Measurements from ENCODE around the gene EXT2. TPM values are rescaled to one million over a fixed set of nuclear protein-coding genes. Genes with fewer than 3 reads are reported as not detected.
A peak's percentile ranks its signal among the peaks of the same experiment; 100 is the strongest.

Gene EXT2
- total and polyA plus RNA-seq, 2 donors (not counting 1 experiment from before 2014, with no cell fraction given): 114 to 177 TPM

DNA sequence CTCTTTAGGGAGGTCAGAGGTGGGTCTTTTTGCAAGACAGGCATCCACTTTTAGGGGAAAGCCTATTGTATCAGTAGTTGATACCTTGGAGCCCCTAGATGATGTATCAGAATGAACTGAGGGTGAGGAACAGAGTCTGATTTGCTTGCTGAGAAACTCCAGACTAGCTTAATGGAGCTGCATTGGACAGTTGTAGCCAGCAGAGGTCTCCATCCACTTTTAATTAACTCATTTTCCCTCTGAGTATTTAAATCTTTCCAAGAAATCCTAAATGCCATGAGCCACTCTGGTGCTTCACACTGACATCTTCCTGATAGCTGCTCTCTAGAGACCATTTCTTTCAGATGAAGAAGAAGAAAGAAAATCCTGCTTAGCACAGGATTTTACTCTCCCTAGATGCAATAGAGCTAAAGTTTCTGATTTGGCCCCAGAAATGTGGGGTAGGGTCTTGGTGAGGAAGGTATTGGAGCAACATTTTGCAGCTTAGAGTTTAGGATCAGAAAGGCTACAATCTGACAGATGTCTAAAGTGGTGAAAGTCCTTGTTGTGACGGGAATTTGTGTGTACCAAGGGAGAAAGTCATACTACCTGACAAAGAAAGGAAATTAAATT, 38.0 kb downstream of the EXT2 start:
- Histone ChIP-seq H2AFZ (ENCODE audit: low read length) (no peak overlapping the region), H3K27me3 (ENCODE audit: control insufficient read depth, insufficient read depth, low read length) (no peaks in the 10 kb centered on the region)
- DNase-seq (ENCODE audit: low read depth in 2 of 2): peak; percentile 33 to 62

DNA sequence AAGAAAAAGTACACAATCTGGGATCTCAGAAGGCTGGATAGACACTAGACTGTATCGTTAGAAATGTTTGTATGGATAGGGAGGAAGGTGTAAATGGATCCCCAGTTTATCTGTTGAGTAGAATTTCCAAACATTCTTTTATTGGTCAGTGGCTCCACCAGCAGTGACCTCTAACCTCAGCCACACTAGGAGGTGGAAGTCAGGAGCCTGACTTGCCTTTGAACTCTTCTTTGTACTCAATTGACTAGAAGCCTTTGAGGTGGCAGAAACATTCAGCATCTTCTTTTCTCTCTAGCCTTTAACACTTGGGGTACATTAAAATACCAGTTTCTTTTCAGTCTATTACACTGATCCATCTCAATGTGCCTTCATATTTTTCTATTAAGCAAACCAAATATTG, 39.1 kb downstream of the EXT2 start:
- no peaks in the 10 kb centered on the region for H3K79me2 ChIP-seq (ENCODE audit: control insufficient read depth, insufficient read depth, low read length)
- no peaks in the 10 kb centered on the region for H3K9me3 ChIP-seq (ENCODE audit: control insufficient read depth, insufficient read depth, low read depth, low read length)
- H3K27ac ChIP-seq (ENCODE audit: insufficient read depth, low read length): no peak overlapping the region
- H3K4me2 ChIP-seq (ENCODE audit: extremely low read depth, insufficient read depth, low read length): no peak overlapping the region
- DNase-seq (ENCODE audit: low read depth in 2 of 2): no peak
- no peaks in the 10 kb centered on the region for H4K20me1 ChIP-seq (ENCODE audit: control insufficient read depth, extremely low read depth, insufficient read depth, low read length)
- TF ChIP-seq EZH2 (IDR thresholded peaks at IDR 0.05; ENCODE audit: low read length, missing control alignments) (no peak), CTCF (conservative IDR thresholded peaks at IDR 0.05 in 1 of 2, IDR thresholded peaks at IDR 0.05 in 1 of 2; ENCODE audit: low read depth in 1 of 2, low read length in 2 of 2) (no peak)
- H3K27me3 ChIP-seq (ENCODE audit: control insufficient read depth, insufficient read depth, low read length): no peaks in the 10 kb centered on the region
- H3K4me3 ChIP-seq (replicated peaks in 1 of 4; ENCODE audit: control extremely low read depth in 1 of 4, insufficient read depth in 1 of 4, low read depth in 3 of 4, low read length in 4 of 4): no peak overlapping the region
- H3K4me1 ChIP-seq (ENCODE audit: control insufficient read depth, extremely low read depth, insufficient read depth, low read length): peaks cover 3% of the 10 kb centered on the region
- H2AFZ ChIP-seq (ENCODE audit: low read length): no peak overlapping the region
- H3K9ac ChIP-seq (ENCODE audit: insufficient read depth, low read length): no peak overlapping the region
- peaks cover 4% of the 10 kb centered on the region for H3K36me3 ChIP-seq (ENCODE audit: control insufficient read depth, insufficient read depth, low read length)

More for the DNA sequence above, 38.0 kb downstream of the EXT2 start:
- TF ChIP-seq CTCF (conservative IDR thresholded peaks at IDR 0.05 in 1 of 2, IDR thresholded peaks at IDR 0.05 in 1 of 2; ENCODE audit: low read depth in 1 of 2, low read length in 2 of 2): peak; percentile 75 to 76
- TF ChIP-seq EZH2 (IDR thresholded peaks at IDR 0.05; ENCODE audit: low read length, missing control alignments): no peak
- Histone ChIP-seq H4K20me1 (ENCODE audit: control insufficient read depth, extremely low read depth, insufficient read depth, low read length) (no peaks in the 10 kb centered on the region), H3K36me3 (ENCODE audit: control insufficient read depth, insufficient read depth, low read length) (peaks cover 5% of the 10 kb centered on the region), H3K4me3 (replicated peaks in 1 of 4; ENCODE audit: control extremely low read depth in 1 of 4, insufficient read depth in 1 of 4, low read depth in 3 of 4, low read length in 4 of 4) (no peak overlapping the region), H3K79me2 (ENCODE audit: control insufficient read depth, insufficient read depth, low read length) (no peaks in the 10 kb centered on the region), H3K9ac (ENCODE audit: insufficient read depth, low read length) (no peak overlapping the region), H3K4me1 (ENCODE audit: control insufficient read depth, extremely low read depth, insufficient read depth, low read length) (peaks cover 3% of the 10 kb centered on the region), H3K27ac (ENCODE audit: insufficient read depth, low read length) (no peak overlapping the region), H3K4me2 (ENCODE audit: extremely low read depth, insufficient read depth, low read length) (no peak overlapping the region), H3K9me3 (ENCODE audit: control insufficient read depth, insufficient read depth, low read depth, low read length) (no peaks in the 10 kb centered on the region)

DNA sequence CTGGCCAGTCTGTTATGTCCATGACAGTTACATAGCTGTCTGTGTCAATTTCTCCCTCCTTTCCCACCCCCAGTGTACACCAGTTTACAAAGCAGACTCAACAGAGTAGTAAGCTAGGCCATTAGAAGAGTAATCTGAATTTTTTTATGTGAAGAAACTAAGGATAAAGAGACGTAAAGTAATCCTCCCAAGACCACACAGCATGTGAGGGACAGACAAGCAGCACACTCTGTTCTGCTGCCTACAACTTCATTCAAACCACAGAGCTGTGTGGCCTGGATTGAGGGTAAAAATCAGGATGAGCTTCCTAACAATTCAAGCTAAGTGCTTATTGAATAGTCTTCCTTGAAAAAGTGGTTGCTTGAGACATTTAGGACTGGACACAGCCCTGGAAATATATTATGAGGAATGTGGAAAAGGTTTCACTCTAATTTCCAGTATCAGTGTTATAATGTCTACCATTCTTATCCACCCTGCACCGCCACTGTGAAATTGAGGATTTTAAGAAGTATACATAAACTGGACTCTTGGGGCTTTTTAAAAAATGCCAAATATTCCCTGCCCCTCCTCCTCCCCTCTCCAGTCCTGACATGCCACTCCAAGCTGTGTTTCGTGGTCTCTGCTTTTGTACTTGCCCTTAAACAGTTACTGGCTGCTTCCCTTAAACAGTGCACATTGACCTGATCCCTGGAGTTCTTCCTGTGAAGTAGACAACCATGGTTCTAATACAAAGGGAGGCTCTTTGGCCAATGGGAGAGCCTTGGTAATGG, 40.9 kb downstream of the EXT2 start:
- H3K27ac ChIP-seq (ENCODE audit: insufficient read depth, low read length): no peak overlapping the region
- peaks cover 3% of the 10 kb centered on the region for H3K4me1 ChIP-seq (ENCODE audit: control insufficient read depth, extremely low read depth, insufficient read depth, low read length)
- no peak overlapping the region for H2AFZ ChIP-seq (ENCODE audit: low read length)
- peak in 1 of 2 donors; percentile 22 for DNase-seq (ENCODE audit: low read depth in 2 of 2)
- no peaks in the 10 kb centered on the region for H3K79me2 ChIP-seq (ENCODE audit: control insufficient read depth, insufficient read depth, low read length)
- no peaks in the 10 kb centered on the region for H3K9me3 ChIP-seq (ENCODE audit: control insufficient read depth, insufficient read depth, low read depth, low read length)
- H3K4me2 ChIP-seq (ENCODE audit: extremely low read depth, insufficient read depth, low read length): no peak overlapping the region
- no peak overlapping the region for H3K9ac ChIP-seq (ENCODE audit: insufficient read depth, low read length)
- no peak overlapping the region for H3K4me3 ChIP-seq (replicated peaks in 1 of 4; ENCODE audit: control extremely low read depth in 1 of 4, insufficient read depth in 1 of 4, low read depth in 3 of 4, low read length in 4 of 4)
- no peaks in the 10 kb centered on the region for H3K27me3 ChIP-seq (ENCODE audit: control insufficient read depth, insufficient read depth, low read length)
- H4K20me1 ChIP-seq (ENCODE audit: control insufficient read depth, extremely low read depth, insufficient read depth, low read length): no peaks in the 10 kb centered on the region
- H3K36me3 ChIP-seq (ENCODE audit: control insufficient read depth, insufficient read depth, low read length): no peaks in the 10 kb centered on the region
- TF ChIP-seq EZH2 (IDR thresholded peaks at IDR 0.05; ENCODE audit: low read length, missing control alignments): no peak
